Trophoblast cell (in vitro differentiated cells and primary cell): Measurements from ENCODE around the gene HOXA7.
A peak's percentile ranks its signal among the peaks of the same experiment; 100 is the strongest.

Source experiments
- DNase-seq, 2 donors: peaks; one replicate each; pipeline ENCODE4 v3.0.0-alpha.2; 2016
- H2AFZ ChIP-seq: 2 replicates; pipeline ENCODE4 v1.6.1; 2013; ENCODE audit warnings: low read length, moderate library complexity, mild to moderate bottlenecking; ENCODE audit not compliant: insufficient read depth, poor library complexity
- H2AK5ac ChIP-seq: 2 replicates; pipeline ENCODE4 v1.6.1; 2013; ENCODE audit warnings: mild to moderate bottlenecking, low read length
- H2BK120ac ChIP-seq: 2 replicates; pipeline ENCODE4 v1.6.1; 2013; ENCODE audit warnings: low read length, mild to moderate bottlenecking, moderate library complexity; ENCODE audit not compliant: insufficient read depth, poor library complexity
- H2BK12ac ChIP-seq: 2 replicates; pipeline ENCODE4 v1.6.1; 2013; ENCODE audit warnings: mild to moderate bottlenecking, low read length, moderate library complexity
- H2BK5ac ChIP-seq: 2 replicates; pipeline ENCODE4 v1.6.1; 2013; ENCODE audit warnings: low read length, low read depth, moderate library complexity, mild to moderate bottlenecking; ENCODE audit not compliant: poor library complexity
- H3K14ac ChIP-seq: 2 replicates; pipeline ENCODE4 v1.6.1; 2013; ENCODE audit warnings: mild to moderate bottlenecking, low read length
- H3K18ac ChIP-seq: 2 replicates; pipeline ENCODE4 v1.6.1; 2013; ENCODE audit warnings: mild to moderate bottlenecking, low read length
- H3K23ac ChIP-seq: 2 replicates; pipeline ENCODE4 v1.6.1; 2013; ENCODE audit warnings: low read length
- H3K27ac ChIP-seq: 2 replicates; pipeline ENCODE4 v1.5.1; 2013; ENCODE audit warnings: low read depth, mild to moderate bottlenecking, inconsistent platforms, low read length, moderate library complexity
- H3K27me3 ChIP-seq: 2 replicates; pipeline ENCODE4 v1.6.1; 2013; ENCODE audit warnings: inconsistent platforms, mild to moderate bottlenecking, low read length, moderate library complexity; ENCODE audit not compliant: insufficient read depth
- H3K36me3 ChIP-seq, 2 experiments: 1 replicate in 1 of 2; 2 replicates in 1 of 2; pipeline ENCODE4 v1.6.1; 2013; ENCODE audit warnings: low read length in 2 of 2, mild to moderate bottlenecking in 2 of 2, moderate library complexity in 1 of 2; ENCODE audit not compliant: insufficient read depth in 2 of 2, control insufficient read depth in 1 of 2
- H3K4ac ChIP-seq: 2 replicates; pipeline ENCODE4 v1.6.1; 2013; ENCODE audit warnings: low read depth, mild to moderate bottlenecking, low read length, moderate library complexity
- H3K4me1 ChIP-seq, 2 experiments: 1 replicate in 1 of 2; 2 replicates in 1 of 2; pipeline ENCODE4 v1.6.1; 2013; ENCODE audit warnings: low read length in 2 of 2, mild to moderate bottlenecking in 2 of 2, moderate library complexity in 1 of 2; ENCODE audit not compliant: insufficient read depth in 2 of 2, control insufficient read depth in 1 of 2
- H3K4me2 ChIP-seq: 2 replicates; pipeline ENCODE4 v1.6.1; 2013; ENCODE audit warnings: inconsistent platforms, mild to moderate bottlenecking, low read length, moderate library complexity
- H3K4me3 ChIP-seq: 2 replicates; pipeline ENCODE4 v1.5.1; 2013; ENCODE audit warnings: mild to moderate bottlenecking, low read depth, low read length, inconsistent platforms
- H3K79me1 ChIP-seq: one replicate; pipeline ENCODE4 v1.6.1; 2013; ENCODE audit warnings: low read length
- H3K79me2 ChIP-seq: 2 replicates; pipeline ENCODE4 v1.6.1; 2013; ENCODE audit warnings: low read length, mild to moderate bottlenecking; ENCODE audit not compliant: control insufficient read depth, insufficient read depth, poor library complexity
- H3K9ac ChIP-seq: 2 replicates; pipeline ENCODE4 v1.6.1; 2013; ENCODE audit warnings: mild to moderate bottlenecking, low read length
- H3K9me3 ChIP-seq: 2 replicates; pipeline ENCODE4 v1.6.1; 2013; ENCODE audit warnings: low read depth, mild to moderate bottlenecking, control low read depth, inconsistent platforms, low read length; ENCODE audit not compliant: insufficient read depth
- H4K12ac ChIP-seq: 2 replicates; pipeline ENCODE4 v1.6.1; 2013; ENCODE audit warnings: low read depth, mild to moderate bottlenecking, low read length, moderate library complexity
- H4K8ac ChIP-seq: 2 replicates; pipeline ENCODE4 v1.6.1; 2013; ENCODE audit warnings: low read depth, mild to moderate bottlenecking, low read length, moderate library complexity
- H4K91ac ChIP-seq: one replicate; pipeline ENCODE4 v1.6.1; 2013; ENCODE audit warnings: low read depth, mild to moderate bottlenecking, low read length, moderate library complexity
- WGBS: extraction: QIAGEN DNeasy Blood & Tissue Kit; methylation state at CpG from one replicate; pipeline ENCODE4 v1.1.7; 2013; ENCODE audit warnings: missing lambda C conversion rate; ENCODE audit not compliant: insufficient read length, insufficient coverage; ENCODE audit errors: extremely low coverage; 5-methylcytosine and 5-hydroxymethylcytosine counted together

HOXA7 gene

DNA sequence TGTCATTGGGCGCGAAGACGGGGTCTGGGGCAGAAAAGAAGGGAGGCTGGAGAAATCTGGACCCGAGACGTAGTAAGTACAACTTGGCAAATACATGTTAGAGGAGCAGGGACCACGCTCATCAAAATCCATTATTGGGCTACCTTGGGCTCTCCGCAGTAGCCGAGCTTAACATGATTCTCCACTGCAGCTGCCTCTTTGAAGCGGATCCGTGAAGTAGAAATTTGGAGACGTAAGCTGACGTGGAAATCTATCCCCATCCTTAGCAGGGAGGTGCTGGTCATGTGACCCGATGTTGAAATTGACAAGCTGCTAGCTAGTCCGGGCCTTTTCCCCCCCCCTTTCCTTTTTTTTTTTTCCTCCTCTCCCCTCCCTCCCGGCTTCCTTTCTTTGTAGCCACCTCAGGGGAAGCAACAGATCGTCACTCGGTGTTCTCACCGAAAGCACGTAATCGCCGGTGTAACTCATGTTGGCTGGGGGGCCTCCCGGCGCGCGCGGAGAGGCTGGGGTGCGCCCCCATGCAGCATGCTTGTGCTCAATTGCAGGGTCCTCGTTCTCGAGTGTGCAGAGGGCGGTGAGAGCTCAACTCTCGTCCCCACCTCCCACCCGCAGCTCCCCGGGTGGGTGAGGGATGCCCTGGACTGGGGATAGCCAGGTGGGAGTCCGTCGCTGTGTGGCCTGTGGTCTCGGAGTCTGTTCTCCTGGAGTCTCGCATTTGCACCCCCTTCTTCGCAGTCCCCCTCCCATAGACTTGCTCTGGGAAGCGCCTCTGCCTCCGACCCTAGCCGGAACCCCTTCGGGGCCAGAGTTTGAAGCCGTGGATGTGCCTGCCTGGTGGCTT lies 28.8 kb upstream of the HOXA7 start, which contains the start of gene HOXA11:
Gene HOXA11 (minus strand): TSS at position 220 of the 841 bp plus-strand sequence. CDS start 88 bp downstream, at position 132.
- Histone ChIP-seq H4K8ac (no peak within 1 kb of the TSS), H3K79me2 (no peaks in the 10 kb centered on the region), H3K4ac (no peak within 1 kb of the TSS), H3K27me3 (peaks cover 87% of the 10 kb centered on the region), H3K4me3 (peak within 1 kb of the TSS; percentile 49), H3K23ac (no peak within 1 kb of the TSS), H3K9ac (no peak within 1 kb of the TSS), H2AFZ (peak within 1 kb of the TSS; percentile 30), H3K4me1 (peaks cover 29 to 30% of the 10 kb centered on the region in 2 experiments), H3K18ac (no peak within 1 kb of the TSS), H2BK5ac (no peak within 1 kb of the TSS), H3K79me1 (peaks cover 3% of the 10 kb centered on the region), H3K36me3 (no peaks in the 10 kb centered on the region), H3K14ac (no peak within 1 kb of the TSS), H2AK5ac (no peak within 1 kb of the TSS), H4K12ac (no peak within 1 kb of the TSS), H2BK120ac (no peak within 1 kb of the TSS), H3K27ac (no peak within 1 kb of the TSS), H4K91ac (no peak within 1 kb of the TSS), H3K9me3 (peaks cover 23% of the 10 kb centered on the region), H2BK12ac (no peak within 1 kb of the TSS), H3K4me2 (peak within 1 kb of the TSS; percentile 64)
- WGBS: no CpG with 5 or more reads among the region's 43 CpGs
- DNase-seq: no peak

DNA sequence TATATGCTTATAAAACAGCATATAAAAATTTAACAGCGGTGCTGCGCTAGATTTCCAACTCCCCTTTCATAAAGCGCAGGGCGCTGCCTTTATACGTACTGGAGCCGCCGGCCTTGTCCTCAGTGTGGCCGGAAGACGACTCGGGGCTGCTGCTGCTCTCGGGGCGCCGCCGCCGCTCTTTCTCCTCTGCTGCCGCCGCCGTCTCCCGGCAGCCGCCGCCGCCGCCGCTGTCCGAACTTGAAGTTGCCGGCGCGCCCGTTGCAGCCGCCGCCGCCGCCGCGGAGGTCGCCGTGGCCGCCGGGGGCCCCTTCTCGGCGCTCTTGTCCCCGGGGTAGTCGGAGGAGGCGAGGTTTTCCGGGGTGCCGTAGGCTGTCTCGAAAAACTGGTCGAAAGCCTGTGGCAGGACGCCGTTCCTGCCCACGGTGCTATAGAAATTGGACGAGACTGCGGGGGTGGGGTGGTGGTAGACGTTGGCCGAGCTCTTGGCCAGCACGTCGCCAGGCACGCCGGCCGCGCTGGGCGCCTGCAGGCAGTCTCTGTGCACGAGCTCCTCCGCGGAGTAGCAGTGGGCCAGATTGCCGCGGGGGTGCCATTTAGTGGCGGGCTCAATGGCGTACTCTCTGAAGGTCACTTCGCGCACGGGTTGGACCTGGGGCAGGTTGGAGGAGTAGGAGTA lies 28.0 kb upstream of the HOXA7 start:
- H2AK5ac ChIP-seq: no peak overlapping the region
- H4K8ac ChIP-seq: no peak overlapping the region
- no peak overlapping the region for H3K18ac ChIP-seq
- no peak overlapping the region for H3K23ac ChIP-seq
- peaks cover 3% of the 10 kb centered on the region for H3K79me1 ChIP-seq
- peaks cover 20% of the 10 kb centered on the region for H3K9me3 ChIP-seq
- H3K36me3 ChIP-seq: no peaks in the 10 kb centered on the region
- H4K12ac ChIP-seq: no peak overlapping the region
- peaks cover 30 to 32% of the 10 kb centered on the region in 2 experiments for H3K4me1 ChIP-seq
- no peak overlapping the region for H2BK5ac ChIP-seq
- no peak overlapping the region for H3K9ac ChIP-seq
- no peak overlapping the region for H3K4ac ChIP-seq
- WGBS: no CpG with 5 or more reads among the region's 72 CpGs
- no peak overlapping the region for H4K91ac ChIP-seq
- no peak overlapping the region for H2BK12ac ChIP-seq
- peak in 1 of 2 donors; percentile 39 for DNase-seq
- H3K27me3 ChIP-seq: peaks cover 86% of the 10 kb centered on the region
- H3K4me3 ChIP-seq: peak overlapping the region; percentile 49
- peak overlapping the region; percentile 64 for H3K4me2 ChIP-seq
- H3K79me2 ChIP-seq: no peaks in the 10 kb centered on the region
- peak overlapping the region; percentile 30 for H2AFZ ChIP-seq
- no peak overlapping the region for H2BK120ac ChIP-seq
- H3K14ac ChIP-seq: no peak overlapping the region
- H3K27ac ChIP-seq: no peak overlapping the region

DNA sequence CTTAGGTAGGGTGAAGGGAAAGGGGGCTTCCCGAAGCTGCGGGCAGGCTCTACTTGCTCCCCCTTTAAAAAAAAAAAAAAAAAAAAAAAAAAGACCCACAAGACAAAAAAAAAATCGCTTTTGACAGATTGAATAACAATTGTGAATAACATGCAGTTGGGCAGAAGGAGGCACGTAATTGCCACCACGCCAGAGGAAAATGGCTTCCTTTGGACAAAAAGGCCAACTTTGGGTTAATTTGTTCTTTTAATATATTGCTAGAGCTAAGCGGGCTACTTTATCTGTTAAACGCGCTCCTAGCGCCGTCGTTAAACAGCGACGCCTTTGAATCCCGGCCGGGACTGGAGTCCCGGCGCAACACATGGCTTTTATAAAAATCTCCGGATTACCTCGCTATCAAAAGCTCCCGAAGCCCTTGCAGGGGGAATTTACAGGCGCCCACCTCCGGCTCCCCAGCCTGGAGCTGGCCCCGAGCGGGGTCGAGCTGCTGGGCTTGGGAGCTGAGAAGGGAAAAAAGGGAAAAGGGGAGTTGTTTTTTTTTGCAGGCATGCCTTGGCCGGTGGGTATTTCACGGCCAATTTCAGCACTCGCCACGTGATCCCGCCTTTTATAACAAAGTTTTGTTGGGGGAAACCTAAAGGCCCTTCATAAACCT lies 27.3 kb upstream of the HOXA7 start:
- Histone ChIP-seq H3K23ac (no peak overlapping the region), H3K4me3 (no peak overlapping the region), H4K12ac (no peak overlapping the region), H3K27me3 (peaks cover 86% of the 10 kb centered on the region), H3K27ac (no peak overlapping the region), H4K8ac (peak overlapping the region; percentile 39), H3K9me3 (peaks cover 22% of the 10 kb centered on the region), H3K79me2 (no peaks in the 10 kb centered on the region), H2BK5ac (no peak overlapping the region), H2BK12ac (no peak overlapping the region), H3K18ac (no peak overlapping the region), H3K79me1 (peaks cover 3% of the 10 kb centered on the region), H3K36me3 (no peaks in the 10 kb centered on the region), H3K9ac (no peak overlapping the region), H2AFZ (no peak overlapping the region), H3K4ac (no peak overlapping the region), H4K91ac (no peak overlapping the region), H3K14ac (no peak overlapping the region), H2AK5ac (no peak overlapping the region), H3K4me2 (peak overlapping the region; percentile 64), H3K4me1 (peaks cover 27% of the 10 kb centered on the region in 2 experiments), H2BK120ac (no peak overlapping the region)
- WGBS: no CpG with 5 or more reads among the region's 30 CpGs
- peak in 1 of 2 donors; percentile 31 for DNase-seq

DNA sequence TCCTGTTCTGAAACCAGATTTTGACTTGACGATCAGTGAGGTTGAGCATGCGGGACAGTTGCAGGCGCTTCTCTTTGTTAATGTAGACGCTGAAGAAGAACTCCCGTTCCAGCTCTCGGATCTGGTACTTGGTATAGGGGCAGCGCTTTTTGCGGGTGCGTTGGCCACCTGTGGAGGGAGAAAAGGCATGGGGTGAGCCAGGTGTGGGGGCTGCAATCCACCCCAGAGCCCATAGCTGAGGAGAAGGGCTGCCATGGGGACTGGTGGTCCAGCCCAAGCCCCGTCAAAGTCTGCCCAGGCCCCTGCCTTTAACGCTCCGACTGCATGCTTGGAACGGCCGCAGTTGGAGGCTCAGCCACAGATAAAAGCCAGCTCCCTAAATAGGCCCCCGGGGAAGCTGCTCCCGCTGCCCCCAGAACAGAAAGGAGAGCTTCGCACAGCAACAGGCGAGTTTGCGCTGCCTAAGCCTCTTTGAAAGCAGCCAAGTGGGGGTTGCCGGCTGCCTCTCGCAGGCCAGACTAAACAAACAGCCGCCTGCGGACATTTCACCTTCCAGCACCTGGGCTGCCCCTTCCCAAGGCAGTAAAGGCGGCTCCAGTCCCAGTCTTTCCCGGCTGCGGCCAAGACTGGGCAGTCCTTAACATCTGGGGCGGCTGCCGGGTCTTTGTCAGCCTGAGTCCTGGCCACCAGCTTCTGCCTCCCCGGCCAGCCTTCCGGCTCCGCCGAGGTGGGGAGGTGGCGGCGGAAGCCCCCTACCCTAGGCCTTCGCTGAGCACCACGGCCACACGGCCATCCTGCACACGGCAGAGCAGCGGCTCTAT lies 26.6 kb upstream of the HOXA7 start:
- Histone ChIP-seq H3K4me1 (peaks cover 19 to 21% of the 10 kb centered on the region in 2 experiments), H2AFZ (no peak overlapping the region)
- no CpG with 5 or more reads among the region's 39 CpGs for WGBS

More for the DNA sequence above, 26.6 kb upstream of the HOXA7 start:
- H4K12ac ChIP-seq: no peak overlapping the region
- no peak overlapping the region for H2BK120ac ChIP-seq
- no peak overlapping the region for H2AK5ac ChIP-seq
- H3K9me3 ChIP-seq: peaks cover 19% of the 10 kb centered on the region
- peaks cover 83% of the 10 kb centered on the region for H3K27me3 ChIP-seq
- no peak overlapping the region for H3K18ac ChIP-seq
- H3K36me3 ChIP-seq: no peaks in the 10 kb centered on the region
- no peak overlapping the region for H4K8ac ChIP-seq
- no peaks in the 10 kb centered on the region for H3K79me1 ChIP-seq
- H4K91ac ChIP-seq: no peak overlapping the region
- no peak overlapping the region for H3K4me3 ChIP-seq
- H3K14ac ChIP-seq: no peak overlapping the region
- H3K23ac ChIP-seq: no peak overlapping the region
- DNase-seq: no peak
- H3K4me2 ChIP-seq: peak overlapping the region; percentile 52
- no peaks in the 10 kb centered on the region for H3K79me2 ChIP-seq
- H3K27ac ChIP-seq: no peak overlapping the region
- H2BK12ac ChIP-seq: no peak overlapping the region
- H2BK5ac ChIP-seq: no peak overlapping the region
- peak overlapping the region; percentile 21 for H3K9ac ChIP-seq
- no peak overlapping the region for H3K4ac ChIP-seq
